ENCODE data around the gene USF1. TPM values are rescaled to one million over a fixed set of nuclear protein-coding genes. Genes with fewer than 3 reads are reported as not detected.

Gene USF1
- total and polyA plus RNA-seq, 10 donors: 113 to 339 (median 127) TPM

DNA sequence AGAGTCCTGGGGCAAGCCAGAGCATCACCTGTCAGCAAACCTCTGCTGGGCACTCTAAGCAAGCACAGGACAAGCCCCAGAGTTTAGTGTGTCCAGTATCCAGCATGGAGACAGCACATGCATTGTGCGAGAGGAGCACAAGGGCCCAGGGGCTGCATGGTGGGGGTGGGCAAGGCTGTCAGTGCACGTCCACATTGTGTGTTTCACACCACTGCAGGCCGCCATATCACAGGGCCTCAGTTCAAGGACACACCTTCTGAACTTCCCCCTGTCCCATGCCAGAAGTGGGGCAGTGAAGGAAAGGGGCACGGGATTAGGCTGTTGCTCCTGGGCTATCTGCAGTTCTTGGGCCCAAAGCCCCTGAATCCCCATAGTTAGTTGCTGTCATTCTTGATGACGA is 6.2 kb downstream of the USF1 start:
- no peak for DNase-seq

GRCh38 chr1:161039154-161039545 is 6.6 kb downstream of the USF1 start:
- Histone ChIP-seq H3K4me1 (peaks cover 14 to 88% (median 60%) of the 10 kb centered on the region in 6 donors), H3K4me3 (peak overlapping the region; percentile 46 to 89 (median 60)), H3K27ac (peak overlapping the region in 7 of 8 donors; percentile 67 to 89 (median 78)), H3K27me3 (replicated peaks in 1 of 7) (no peaks in the 10 kb centered on the region), H3K36me3 (peaks cover 5 to 75% (median 45%) of the 10 kb centered on the region in 6 donors), H3K9me3 (no peaks in the 10 kb centered on the region)
- intact Hi-C loops (cut with DNase I; ENCODE audit: low total_unique reads): no loop called here
- 4 to 29% (median 18%) methylated on average over 2 to 3 of the region's 3 CpGs for WGBS, 5 donors
- TF ChIP-seq, protein P1, sequence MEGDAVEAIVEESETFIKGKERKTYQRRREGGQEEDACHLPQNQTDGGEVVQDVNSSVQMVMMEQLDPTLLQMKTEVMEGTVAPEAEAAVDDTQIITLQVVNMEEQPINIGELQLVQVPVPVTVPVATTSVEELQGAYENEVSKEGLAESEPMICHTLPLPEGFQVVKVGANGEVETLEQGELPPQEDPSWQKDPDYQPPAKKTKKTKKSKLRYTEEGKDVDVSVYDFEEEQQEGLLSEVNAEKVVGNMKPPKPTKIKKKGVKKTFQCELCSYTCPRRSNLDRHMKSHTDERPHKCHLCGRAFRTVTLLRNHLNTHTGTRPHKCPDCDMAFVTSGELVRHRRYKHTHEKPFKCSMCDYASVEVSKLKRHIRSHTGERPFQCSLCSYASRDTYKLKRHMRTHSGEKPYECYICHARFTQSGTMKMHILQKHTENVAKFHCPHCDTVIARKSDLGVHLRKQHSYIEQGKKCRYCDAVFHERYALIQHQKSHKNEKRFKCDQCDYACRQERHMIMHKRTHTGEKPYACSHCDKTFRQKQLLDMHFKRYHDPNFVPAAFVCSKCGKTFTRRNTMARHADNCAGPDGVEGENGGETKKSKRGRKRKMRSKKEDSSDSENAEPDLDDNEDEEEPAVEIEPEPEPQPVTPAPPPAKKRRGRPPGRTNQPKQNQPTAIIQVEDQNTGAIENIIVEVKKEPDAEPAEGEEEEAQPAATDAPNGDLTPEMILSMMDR (IDR thresholded peaks at IDR 0.05 in 8 of 11, conservative IDR thresholded peaks at IDR 0.05 in 3 of 11): no peak
- TF ChIP-seq POLR2AphosphoS5 (IDR thresholded peaks at IDR 0.05): no peak
- TF ChIP-seq POLR2A (IDR thresholded peaks at IDR 0.05): no peak
- no peak for DNase-seq

More for the DNA sequence above, 6.2 kb downstream of the USF1 start:
- Histone ChIP-seq H3K27me3 (replicated peaks in 1 of 7) (no peaks in the 10 kb centered on the region), H3K4me1 (peaks cover 18 to 88% (median 64%) of the 10 kb centered on the region in 6 donors), H3K4me3 (peak overlapping the region in 1 of 8 donors; percentile 89), H3K27ac (peak overlapping the region in 5 of 8 donors; percentile 77 to 89 (median 84)), H3K9me3 (no peaks in the 10 kb centered on the region), H3K36me3 (peaks cover 5 to 75% (median 45%) of the 10 kb centered on the region in 6 donors)
- no peak for TF ChIP-seq POLR2A (IDR thresholded peaks at IDR 0.05)
- TF ChIP-seq POLR2AphosphoS5 (IDR thresholded peaks at IDR 0.05): peak in 1 of 3 donors; percentile 38
- intact Hi-C loops (cut with DNase I; ENCODE audit: low total_unique reads): no loop called here
- WGBS, 5 donors: 72 to 92% (median 86%) methylated on average over 3 to 5 of the region's 5 CpGs

- H3K4me1 ChIP-seq: peaks cover 9 to 85% (median 55%) of the 10 kb centered on the region in 6 donors
- H3K36me3 ChIP-seq: peaks cover 5 to 74% (median 45%) of the 10 kb centered on the region in 6 donors
- DNase-seq: peak; percentile 96
- peak within 1 kb of the TSS; percentile 46 to 89 (median 60) for H3K4me3 ChIP-seq
- intact Hi-C loops (cut with DNase I; ENCODE audit: low total_unique reads): no loop called here
- H3K9me3 ChIP-seq: no peaks in the 10 kb centered on the region
- WGBS, 5 donors: 17 to 49% (median 26%) methylated on average over 42 to 54 of the region's 54 CpGs
- H3K27ac ChIP-seq: peak within 1 kb of the TSS; percentile 63 to 89 (median 78)
- TF ChIP-seq POLR2A (IDR thresholded peaks at IDR 0.05) (peak in 1 of 3 donors; percentile 29), POLR2AphosphoS5 (IDR thresholded peaks at IDR 0.05) (peak; percentile 87 to 94 (median 90))
- TF ChIP-seq, protein P1 (IDR thresholded peaks at IDR 0.05 in 8 of 11, conservative IDR thresholded peaks at IDR 0.05 in 3 of 11): peak in 1 of 11 experiments; percentile 34
- H3K27me3 ChIP-seq (replicated peaks in 1 of 7): no peaks in the 10 kb centered on the region
Observed at GRCh38 chr1:161038523-161039153, 7.1 kb downstream of the USF1 start, which contains the start of gene TSTD1. Gene TSTD1 (minus strand): TSS chr1:161038964. CDS start chr1:161038889, 75 bp downstream.

- TF ChIP-seq POLR2A (IDR thresholded peaks at IDR 0.05) (no peak), POLR2AphosphoS5 (IDR thresholded peaks at IDR 0.05) (no peak)
- TF ChIP-seq, protein P1 (IDR thresholded peaks at IDR 0.05 in 8 of 11, conservative IDR thresholded peaks at IDR 0.05 in 3 of 11): no peak
- Histone ChIP-seq H3K9me3 (no peaks in the 10 kb centered on the region), H3K27ac (peak overlapping the region; percentile 63 to 89 (median 78)), H3K27me3 (replicated peaks in 1 of 7) (no peaks in the 10 kb centered on the region), H3K4me1 (peaks cover 4 to 82% (median 49%) of the 10 kb centered on the region in 6 donors), H3K4me3 (peak overlapping the region; percentile 46 to 89 (median 60)), H3K36me3 (peaks cover 5 to 66% (median 40%) of the 10 kb centered on the region in 6 donors)
- intact Hi-C loops (cut with DNase I; ENCODE audit: low total_unique reads): no loop called here
- 69 to 72% (median 70%) methylated on average over 21 of the region's 21 CpGs for WGBS, 5 donors
- DNase-seq: no peak
Observed at GRCh38 chr1:161037661-161038522, 7.9 kb downstream of the USF1 start.

Measured in spleen (tissue), 11 donors.